H1 (cell line): ENCODE data around the gene ADAMTS16. TPM values are rescaled to one million over a fixed set of nuclear protein-coding genes. Genes with fewer than 3 reads are reported as not detected.

ENCODE experiments used
- CTCF ChIA-PET: fragments of 300-600 bp; sonication (Branson Sonifier 250); formaldehyde crosslinking; loops from one replicate; lab custom pipeline; 2021; ENCODE audit not compliant: partially characterized antibody; lab: Charles Lee
- POLR2A ChIA-PET: fragments of 300-600 bp; sonication (Branson Sonifier 250); formaldehyde crosslinking; loops from one replicate; lab custom pipeline; 2021; ENCODE audit warnings: inconsistent platforms; ENCODE audit not compliant: partially characterized antibody; lab: Charles Lee
- DNase-seq, 2 experiments: peaks; one replicate each; pipeline versions ENCODE4 v3.0.0 to v3.0.0-alpha.2; 2010 to 2022; ENCODE audit warnings: low spot score in 2 of 2, low read depth in 1 of 2, mixed read lengths in 1 of 2
- FAIRE-seq: peaks from 2 replicates; lab custom pipeline; 2011; peaks lifted over from hg19 to GRCh38; lab: Jason Lieb, UNC
- H2AFZ ChIP-seq: 2 replicates; pipeline ENCODE4 v1.8.1; 2012; ENCODE audit warnings: low read length, inconsistent platforms
- H2AK5ac ChIP-seq: 2 replicates; pipeline ENCODE4 v1.6.1; 2013; ENCODE audit warnings: low read depth, low read length
- H2BK120ac ChIP-seq: replicated peaks from 2 replicates; pipeline ENCODE3; 2013; ENCODE audit warnings: low read depth, low read length, inconsistent platforms
- H2BK12ac ChIP-seq: 2 replicates; pipeline ENCODE4 v1.6.1; 2013; ENCODE audit warnings: low read depth, low read length
- H2BK15ac ChIP-seq: 2 replicates; pipeline ENCODE4 v1.6.1; 2013; ENCODE audit warnings: low read length
- H2BK20ac ChIP-seq: 2 replicates; pipeline ENCODE4 v1.6.1; 2013; ENCODE audit warnings: low read length
- H2BK5ac ChIP-seq: 2 replicates; pipeline ENCODE4 v1.6.1; 2013; ENCODE audit warnings: low read depth, low read length
- H3K14ac ChIP-seq: 2 replicates; pipeline ENCODE4 v1.6.1; 2013; ENCODE audit warnings: inconsistent platforms; ENCODE audit not compliant: insufficient read length
- H3K18ac ChIP-seq: 2 replicates; pipeline ENCODE4 v1.6.1; 2013; ENCODE audit warnings: low read length; ENCODE audit errors: extremely low read depth
- H3K23ac ChIP-seq: 2 replicates; pipeline ENCODE4 v1.6.1; 2013; ENCODE audit warnings: inconsistent platforms; ENCODE audit not compliant: insufficient read length
- H3K23me2 ChIP-seq: 2 replicates; pipeline ENCODE4 v1.6.1; 2013; ENCODE audit warnings: low read depth, low read length
- H3K27ac ChIP-seq: 2 replicates; pipeline ENCODE4 v1.6.1; 2011; ENCODE audit warnings: low read depth, low read length, inconsistent platforms
- H3K27me3 ChIP-seq, 4 experiments: replicated peaks in 1 of 4; 1 replicate in 1 of 4; 2 replicates in 3 of 4; pipeline versions ENCODE4 v1.6.1 to v1.8.1; 2011 to 2013; ENCODE audit warnings: low read length in 3 of 4, mild to moderate bottlenecking in 3 of 4, inconsistent platforms in 2 of 4, mixed read lengths in 2 of 4, moderate library complexity in 1 of 4; ENCODE audit not compliant: control insufficient read depth in 3 of 4, insufficient read depth in 3 of 4; ENCODE audit errors: extremely low read depth in 1 of 4
- H3K36me3 ChIP-seq, 4 experiments: 2 replicates each; pipeline versions ENCODE4 v1.6.1 to v1.8.1; 2011 to 2013; ENCODE audit warnings: mild to moderate bottlenecking in 4 of 4, low read length in 3 of 4, moderate library complexity in 2 of 4, control low read depth in 1 of 4, inconsistent platforms in 1 of 4; ENCODE audit not compliant: insufficient read depth in 4 of 4, control insufficient read depth in 2 of 4
- H3K4ac ChIP-seq: replicated peaks from 2 replicates; pipeline ENCODE3; 2013; ENCODE audit warnings: low read length, low read depth, mixed read lengths, inconsistent platforms; ENCODE audit not compliant: insufficient read length
- H3K4me1 ChIP-seq, 4 experiments: replicated peaks in 1 of 4; 1 replicate in 1 of 4; 2 replicates in 3 of 4; pipeline versions ENCODE4 v1.6.1 to v1.8.1; 2011 to 2013; ENCODE audit warnings: low read length in 3 of 4, inconsistent platforms in 2 of 4, mixed read lengths in 1 of 4; ENCODE audit not compliant: insufficient read depth in 4 of 4, control insufficient read depth in 3 of 4
- H3K4me2 ChIP-seq, 2 experiments: 2 replicates each; pipeline versions ENCODE4 v1.6.1 to v1.8.1; 2011 to 2013; ENCODE audit warnings: low read depth in 2 of 2, low read length in 2 of 2, control low read depth in 1 of 2, inconsistent platforms in 1 of 2, mild to moderate bottlenecking in 1 of 2; ENCODE audit not compliant: insufficient read depth in 1 of 2
- H3K4me3 ChIP-seq, 4 experiments: fragments of 200-600, 300-600 bp in 1 of 4; sonication (generic), shearing (Covaris generic), sonication (Bioruptor Twin) in 1 of 4; 2 replicates each; pipeline versions ENCODE4 v1.5.1 to v1.8.1; 2011 to 2016; ENCODE audit warnings: low read length in 4 of 4, low read depth in 3 of 4, control low read depth in 2 of 4, inconsistent platforms in 2 of 4, mild to moderate bottlenecking in 2 of 4, mixed read lengths in 1 of 4, moderate library complexity in 1 of 4; ENCODE audit not compliant: insufficient read depth in 2 of 4; ENCODE audit errors: extremely low read depth in 1 of 4
- H3K56ac ChIP-seq: replicated peaks from 2 replicates; pipeline ENCODE3; 2013; ENCODE audit warnings: low read depth, mild to moderate bottlenecking, mixed read lengths, low read length, inconsistent platforms; ENCODE audit not compliant: insufficient read length
- H3K79me1 ChIP-seq: 2 replicates; pipeline ENCODE4 v1.6.1; 2013; ENCODE audit warnings: low read depth, low read length, control low read depth
- H3K79me2 ChIP-seq, 2 experiments: 2 replicates each; pipeline versions ENCODE4 v1.6.1 to v1.8.1; 2012 to 2013; ENCODE audit warnings: low read length in 2 of 2, mild to moderate bottlenecking in 2 of 2, inconsistent platforms in 1 of 2; ENCODE audit not compliant: insufficient read depth in 2 of 2, control insufficient read depth in 1 of 2
- H3K9ac ChIP-seq, 4 experiments: replicated peaks in 1 of 4; 1 replicate in 1 of 4; 2 replicates in 3 of 4; pipeline versions ENCODE4 v1.6.1 to v1.8.1; 2011 to 2013; ENCODE audit warnings: low read depth in 3 of 4, low read length in 3 of 4, control low read depth in 2 of 4, mild to moderate bottlenecking in 2 of 4, moderate library complexity in 2 of 4, inconsistent platforms in 1 of 4; ENCODE audit errors: extremely low read depth in 1 of 4
- H3K9me3 ChIP-seq, 2 experiments: 2 replicates each; pipeline versions ENCODE4 v1.6.1 to v1.8.1; 2012 to 2013; ENCODE audit warnings: mild to moderate bottlenecking in 2 of 2, moderate library complexity in 2 of 2, control low read depth in 1 of 2, inconsistent platforms in 1 of 2, low read depth in 1 of 2, low read length in 1 of 2, mixed read lengths in 1 of 2; ENCODE audit not compliant: insufficient read depth in 2 of 2
- H4K20me1 ChIP-seq, 2 experiments: replicated peaks in 1 of 2; 2 replicates each; pipeline versions ENCODE3 to v1.8.1; 2011 to 2013; ENCODE audit warnings: inconsistent platforms in 2 of 2, low read length in 2 of 2, mild to moderate bottlenecking in 1 of 2; ENCODE audit not compliant: insufficient read depth in 2 of 2, control insufficient read depth in 1 of 2
- H4K5ac ChIP-seq: 2 replicates; pipeline ENCODE4 v1.6.1; 2013; ENCODE audit warnings: low read length, low read depth, mixed read lengths, inconsistent platforms; ENCODE audit not compliant: insufficient read length
- H4K8ac ChIP-seq: 2 replicates; pipeline ENCODE4 v1.8.0; 2013; ENCODE audit warnings: mild to moderate bottlenecking, moderate library complexity, low read length, inconsistent platforms; ENCODE audit not compliant: insufficient read depth; ENCODE audit errors: extremely low read depth
- H4K91ac ChIP-seq: replicated peaks from 2 replicates; pipeline ENCODE3; 2013; ENCODE audit warnings: low read length, mixed read lengths, inconsistent platforms; ENCODE audit not compliant: insufficient read length
- TAF7 ChIP-seq: optimal IDR thresholded peaks from 2 replicates; pipeline ENCODE3; 2011; ENCODE audit warnings: low read depth, mild to moderate bottlenecking, inconsistent platforms, low read length, moderate library complexity, borderline replicate concordance
- WGBS, 2 experiments: shearing (Covaris generic) in 1 of 2; methylation state at CpG; one replicate each; pipeline versions ENCODE4 v1.1.6 to v1.1.7; 2013 to 2015; ENCODE audit warnings: low lambda C conversion rate in 2 of 2, mixed read lengths in 2 of 2, inconsistent platforms in 1 of 2, low coverage in 1 of 2, missing lambda C conversion rate in 1 of 2; ENCODE audit not compliant: insufficient replicate concordance in 2 of 2, insufficient coverage in 1 of 2, insufficient read length in 1 of 2; ENCODE audit errors: extremely low coverage in 1 of 2, missing lambda C conversion rate in 1 of 2; 5-methylcytosine and 5-hydroxymethylcytosine counted together
- polyA plus RNA-seq, 7 experiments: library from polyadenylated mRNA; depleted of rRNA in 3 of 7; stranded (reverse) in 5 of 7; unstranded in 2 of 7; fragments of >200 nt in 5 of 7; fragments of 200-250 nt in 2 of 7; gene quantifications; 1 replicate in 5 of 7; 2 replicates in 1 of 7; 4 replicates in 1 of 7; pipeline versions ENCODE4 v1.2.1 to v1.2.3, GENCODE V29; 2011 to 2013; ENCODE audit warnings: missing spikeins in 2 of 7, mixed read lengths in 2 of 7
- total RNA-seq: library from RNA; stranded (reverse); fragmentation: NEBNext Ultra II Directional; extraction: Animal tissue kit (Norgen Biotek cat#: 25700); gene quantifications from 2 replicates; pipeline ENCODE4 v1.2.1, GENCODE V29; 2021

Gene ADAMTS16
- total and polyA plus RNA-seq, 2 of the 8 experiments (the other 6 are each of a cell fraction or from before 2014, with no cell fraction given): 3.7 to 16.0 TPM

DNA sequence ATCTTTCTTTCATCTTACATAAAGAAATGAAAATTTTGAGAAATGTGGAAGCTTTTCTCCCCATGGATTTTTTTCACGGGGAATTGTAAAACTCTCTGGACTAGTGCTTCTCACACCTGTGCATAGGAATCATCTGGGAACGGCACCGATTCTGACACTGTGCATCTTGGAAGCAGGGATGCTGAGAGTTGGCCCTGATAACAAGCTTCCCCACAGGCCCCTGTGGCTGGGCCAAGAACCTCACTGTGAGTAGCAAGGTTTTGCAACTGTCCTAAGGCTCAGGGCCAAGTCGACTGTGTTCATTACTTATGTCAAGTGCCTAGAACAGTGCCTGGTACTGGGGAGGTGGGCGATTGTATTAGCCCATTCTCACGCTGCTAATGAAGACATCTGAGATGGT, 174.5 kb downstream of the ADAMTS16 start:
- Histone ChIP-seq H3K4me3 (no peak overlapping the region), H2BK12ac (no peak overlapping the region), H2AFZ (no peak overlapping the region), H3K36me3 (no peaks in the 10 kb centered on the region), H3K23me2 (no peaks in the 10 kb centered on the region), H2BK5ac (no peak overlapping the region), H3K9me3 (no peaks in the 10 kb centered on the region), H3K4me2 (no peak overlapping the region), H3K23ac (no peak overlapping the region), H3K79me2 (no peaks in the 10 kb centered on the region), H2AK5ac (no peak overlapping the region), H3K9ac (no peak overlapping the region), H4K8ac (no peak overlapping the region), H3K14ac (no peak overlapping the region), H3K18ac (no peak overlapping the region), H3K27ac (no peak overlapping the region), H2BK15ac (no peak overlapping the region), H3K4me1 (peaks cover 0 to 14% (median 5%) of the 10 kb centered on the region in 4 experiments; a peak in 5 of 7 replicates), H2BK20ac (no peak overlapping the region), H3K56ac (no peak overlapping the region), H3K79me1 (no peaks in the 10 kb centered on the region), H2BK120ac (no peak overlapping the region), H4K5ac (no peak overlapping the region), H3K27me3 (no peaks in the 10 kb centered on the region), H3K4ac (no peak overlapping the region), H4K20me1 (no peaks in the 10 kb centered on the region), H4K91ac (no peak overlapping the region)
- ChIA-PET POLR2A (interaction anchor here (1.7 kb wide), 1 partner anchor 9 kb away, joined by 3 read pairs; no protein-coding TSS in a partner anchor), CTCF (interaction anchor here (0.9 kb wide), 1 partner anchor 21 kb away, joined by 3 read pairs; no protein-coding TSS in a partner anchor)
- 93% methylated on average over 6 of the region's 6 CpGs; no CpG with 5 or more reads in 1 of the 2 experiments for WGBS, 2 experiments
- no peak for DNase-seq
- no peak for TF ChIP-seq TAF7
- FAIRE-seq: no peak
